H9 (cell line): Measurements from ENCODE around the gene ALOX12. TPM values are rescaled to one million over a fixed set of nuclear protein-coding genes. Genes with fewer than 3 reads are reported as not detected.

Experiments used
- DNase-seq: peaks from one replicate; pipeline ENCODE4 v3.0.0-alpha.2; 2017
- H2AFZ ChIP-seq: one replicate; pipeline ENCODE4 v1.6.1; 2013; ENCODE audit warnings: mild to moderate bottlenecking, low read length, control low read depth, moderate library complexity
- H2AK5ac ChIP-seq: 2 replicates; pipeline ENCODE4 v1.6.1; 2013; ENCODE audit warnings: low read length, control low read depth, mixed read lengths; ENCODE audit not compliant: insufficient read length
- H2BK120ac ChIP-seq: one replicate; pipeline ENCODE4 v1.6.1; 2013; ENCODE audit warnings: low read depth, mild to moderate bottlenecking, low read length, control low read depth, inconsistent platforms; ENCODE audit not compliant: poor library complexity, severe bottlenecking
- H2BK12ac ChIP-seq: 2 replicates; pipeline ENCODE4 v1.6.1; 2013; ENCODE audit warnings: low read length, control low read depth, mixed read lengths, low read depth; ENCODE audit not compliant: insufficient read length
- H2BK15ac ChIP-seq: 2 replicates; pipeline ENCODE4 v1.6.1; 2013; ENCODE audit warnings: low read depth, low read length, control low read depth
- H2BK20ac ChIP-seq: one replicate; pipeline ENCODE4 v1.6.1; 2013; ENCODE audit warnings: low read depth, mild to moderate bottlenecking, low read length, control low read depth, inconsistent platforms; ENCODE audit not compliant: poor library complexity, severe bottlenecking
- H2BK5ac ChIP-seq: 2 replicates; pipeline ENCODE4 v1.6.1; 2013; ENCODE audit warnings: low read length, control low read depth, mixed read lengths; ENCODE audit not compliant: insufficient read length
- H3K14ac ChIP-seq: 2 replicates; pipeline ENCODE4 v1.6.1; 2013; ENCODE audit warnings: low read length, control low read depth; ENCODE audit not compliant: insufficient read depth
- H3K18ac ChIP-seq: 2 replicates; pipeline ENCODE4 v1.6.1; 2013; ENCODE audit warnings: low read depth, mild to moderate bottlenecking, mixed read lengths, low read length, control low read depth; ENCODE audit not compliant: insufficient read length
- H3K23ac ChIP-seq: 2 replicates; pipeline ENCODE4 v1.6.1; 2013; ENCODE audit warnings: low read length, control low read depth, mixed read lengths, low read depth; ENCODE audit not compliant: insufficient read length
- H3K23me2 ChIP-seq: 2 replicates; pipeline ENCODE4 v1.6.1; 2013; ENCODE audit warnings: low read depth, mild to moderate bottlenecking, mixed read lengths, low read length, control low read depth; ENCODE audit not compliant: insufficient read length, poor library complexity, severe bottlenecking
- H3K27ac ChIP-seq: 2 replicates; pipeline ENCODE4 v1.5.1; 2013; ENCODE audit warnings: low read length, control low read depth, mixed read lengths, low read depth; ENCODE audit not compliant: insufficient read length
- H3K27me3 ChIP-seq: 2 replicates; pipeline ENCODE4 v1.6.1; 2013; ENCODE audit warnings: low read length, control low read depth, inconsistent platforms; ENCODE audit not compliant: insufficient read depth
- H3K4ac ChIP-seq: 2 replicates; pipeline ENCODE4 v1.6.1; 2013; ENCODE audit warnings: low read depth, mild to moderate bottlenecking, control low read depth, inconsistent platforms, low read length, moderate library complexity
- H3K4me1 ChIP-seq: 2 replicates; pipeline ENCODE4 v1.6.1; 2013; ENCODE audit warnings: low read length, control low read depth, inconsistent platforms; ENCODE audit not compliant: insufficient read depth
- H3K4me2 ChIP-seq: 2 replicates; pipeline ENCODE4 v1.6.1; 2013; ENCODE audit warnings: low read length, control low read depth, mixed read lengths; ENCODE audit not compliant: insufficient read length, insufficient read depth
- H3K56ac ChIP-seq: 2 replicates; pipeline ENCODE4 v1.6.1; 2013; ENCODE audit warnings: low read depth, mild to moderate bottlenecking, mixed read lengths, low read length, control low read depth; ENCODE audit not compliant: insufficient read length
- H3K79me1 ChIP-seq: 2 replicates; pipeline ENCODE4 v1.6.1; 2013; ENCODE audit warnings: low read depth, mild to moderate bottlenecking, moderate library complexity, low read length, control low read depth, inconsistent platforms; ENCODE audit not compliant: insufficient read depth, poor library complexity, severe bottlenecking
- H3K79me2 ChIP-seq: 2 replicates; pipeline ENCODE4 v1.6.1; 2013; ENCODE audit warnings: low read length, control low read depth, inconsistent platforms; ENCODE audit not compliant: insufficient read depth
- H3K9ac ChIP-seq: 2 replicates; pipeline ENCODE4 v1.6.1; 2013; ENCODE audit warnings: low read length, control low read depth, mixed read lengths; ENCODE audit not compliant: insufficient read length; ENCODE audit errors: extremely low read depth
- H3K9me3 ChIP-seq: one replicate; pipeline ENCODE4 v1.6.1; 2013; ENCODE audit warnings: low read depth, low read length, inconsistent platforms; ENCODE audit not compliant: control insufficient read depth
- H3T11ph ChIP-seq: one replicate; pipeline ENCODE4 v1.6.1; 2013; ENCODE audit warnings: mild to moderate bottlenecking, low read length, control low read depth, inconsistent platforms
- H4K20me1 ChIP-seq: one replicate; pipeline ENCODE4 v1.6.1; 2013; ENCODE audit not compliant: control insufficient read depth, insufficient read length, insufficient read depth
- H4K5ac ChIP-seq: 2 replicates; pipeline ENCODE4 v1.6.1; 2013; ENCODE audit warnings: low read depth, mild to moderate bottlenecking, mixed read lengths, low read length, control low read depth; ENCODE audit not compliant: insufficient read length
- H4K8ac ChIP-seq: replicated peaks from 2 replicates; pipeline ENCODE4 v1.6.1; 2013; ENCODE audit warnings: low read length, control low read depth, mixed read lengths, low read depth; ENCODE audit not compliant: insufficient read length
- H4K91ac ChIP-seq: 2 replicates; pipeline ENCODE4 v1.6.1; 2013; ENCODE audit warnings: low read depth, mild to moderate bottlenecking, moderate library complexity, mixed read lengths, low read length, control low read depth; ENCODE audit not compliant: insufficient read length
- H3K27ac Mint-ChIP-seq, 3 experiments: 2 replicates in 2 of 3; 3 replicates in 1 of 3; pipeline ENCODE4 v1.8.0; 2020 to 2021; ENCODE audit warnings: mixed read lengths in 3 of 3, mild to moderate bottlenecking in 1 of 3, moderate library complexity in 1 of 3
- H3K27me3 Mint-ChIP-seq: 2 replicates; pipeline ENCODE4 v1.8.0; 2021; ENCODE audit warnings: low read depth, mild to moderate bottlenecking, moderate library complexity, mixed read lengths
- H3K36me3 Mint-ChIP-seq, 3 experiments: 2 replicates in 2 of 3; 3 replicates in 1 of 3; pipeline ENCODE4 v1.8.0; 2020 to 2021; ENCODE audit warnings: low read depth in 3 of 3, mixed read lengths in 3 of 3; ENCODE audit not compliant: insufficient read depth in 1 of 3
- H3K4me1 Mint-ChIP-seq, 2 experiments: 2 replicates each; pipeline ENCODE4 v1.8.0; 2020; ENCODE audit warnings: mixed read lengths in 2 of 2
- H3K4me3 Mint-ChIP-seq, 2 experiments: 2 replicates in 1 of 2; 3 replicates in 1 of 2; pipeline ENCODE4 v1.8.0; 2020 to 2021; ENCODE audit warnings: mild to moderate bottlenecking in 2 of 2, mixed read lengths in 2 of 2, moderate library complexity in 1 of 2
- H3K9me3 Mint-ChIP-seq, 2 experiments: 2 replicates in 1 of 2; 3 replicates in 1 of 2; pipeline ENCODE4 v1.8.0; 2020; ENCODE audit warnings: mild to moderate bottlenecking in 2 of 2, mixed read lengths in 2 of 2, moderate library complexity in 1 of 2
- CTCF ChIP-seq: fragments of 200-600 bp; sonication (generic); conservative IDR thresholded peaks from 3 replicates; pipeline ENCODE4 v1.8.0; 2021; ENCODE audit warnings: antibody characterized with exemption, mild to moderate bottlenecking
- WGBS: extraction: QIAGEN DNeasy Blood & Tissue Kit; methylation state at CpG from one replicate; pipeline ENCODE4 v1.1.7; 2013; ENCODE audit warnings: missing lambda C conversion rate, low lambda C conversion rate, mixed read lengths; ENCODE audit not compliant: insufficient read length; ENCODE audit errors: extremely low coverage; 5-methylcytosine and 5-hydroxymethylcytosine counted together
- total RNA-seq: library from RNA; stranded (reverse); gene quantifications from 2 replicates; pipeline ENCODE4 v1.2.1, GENCODE V29; 2021

The ALOX12 gene
- total RNA-seq, 1 experiment from 2014 or later = 0.81 TPM

- Histone ChIP-seq H3K9me3 (no peaks in the 10 kb centered on the region), H2BK5ac (no peak overlapping the region), H4K8ac (no peak overlapping the region), H3K56ac (no peak overlapping the region), H4K20me1 (no peaks in the 10 kb centered on the region), H3K18ac (no peak overlapping the region), H3K79me1 (no peaks in the 10 kb centered on the region), H3K79me2 (no peaks in the 10 kb centered on the region), H3K27me3 (no peaks in the 10 kb centered on the region), H3K14ac (no peak overlapping the region), H4K91ac (no peak overlapping the region), H2AK5ac (no peak overlapping the region), H2AFZ (no peak overlapping the region), H2BK20ac (no peak overlapping the region), H2BK15ac (no peak overlapping the region), H3T11ph (no peak overlapping the region), H2BK120ac (no peak overlapping the region), H3K27ac (no peak overlapping the region), H3K4ac (no peak overlapping the region), H3K23me2 (no peaks in the 10 kb centered on the region), H4K5ac (no peak overlapping the region), H3K4me1 (no peaks in the 10 kb centered on the region), H2BK12ac (no peak overlapping the region), H3K23ac (no peak overlapping the region), H3K9ac (no peak overlapping the region), H3K4me2 (no peak overlapping the region)
- Mint-ChIP-seq H3K27me3 (peaks cover 24% of the 10 kb centered on the region), H3K27ac (no peak overlapping the region), H3K36me3 (no peaks in the 10 kb centered on the region), H3K9me3 (peaks cover 0 to under 1% of the 10 kb centered on the region in 2 experiments; a peak in 1 of 5 replicates), H3K4me1 (no peaks in the 10 kb centered on the region), H3K4me3 (no peak overlapping the region)
- no CpG with 5 or more reads among the region's 4 CpGs for WGBS
- TF ChIP-seq CTCF = no peak
- no peak for DNase-seq
Measured at GRCh38 chr17:6985266-6985665, 10.6 kb upstream of the ALOX12 start.
